Posterior cingulate gyrus (tissue), 11 donors: Measurements from ENCODE around the gene MNX1.

Experiments used
- DNase-seq, 10 donors: peaks; one replicate each; pipeline versions ENCODE4 v3.0.0 to v3.0.0-alpha.2; 2020 to 2021; ENCODE audit warnings: mixed read lengths in 3 of 10
- intact Hi-C: fragments of 100-400 bp; cut with DNase I; formaldehyde crosslinking; loops from one replicate; pipeline ENCODE4 v1.15.1; 2023

MNX1 gene

DNA sequence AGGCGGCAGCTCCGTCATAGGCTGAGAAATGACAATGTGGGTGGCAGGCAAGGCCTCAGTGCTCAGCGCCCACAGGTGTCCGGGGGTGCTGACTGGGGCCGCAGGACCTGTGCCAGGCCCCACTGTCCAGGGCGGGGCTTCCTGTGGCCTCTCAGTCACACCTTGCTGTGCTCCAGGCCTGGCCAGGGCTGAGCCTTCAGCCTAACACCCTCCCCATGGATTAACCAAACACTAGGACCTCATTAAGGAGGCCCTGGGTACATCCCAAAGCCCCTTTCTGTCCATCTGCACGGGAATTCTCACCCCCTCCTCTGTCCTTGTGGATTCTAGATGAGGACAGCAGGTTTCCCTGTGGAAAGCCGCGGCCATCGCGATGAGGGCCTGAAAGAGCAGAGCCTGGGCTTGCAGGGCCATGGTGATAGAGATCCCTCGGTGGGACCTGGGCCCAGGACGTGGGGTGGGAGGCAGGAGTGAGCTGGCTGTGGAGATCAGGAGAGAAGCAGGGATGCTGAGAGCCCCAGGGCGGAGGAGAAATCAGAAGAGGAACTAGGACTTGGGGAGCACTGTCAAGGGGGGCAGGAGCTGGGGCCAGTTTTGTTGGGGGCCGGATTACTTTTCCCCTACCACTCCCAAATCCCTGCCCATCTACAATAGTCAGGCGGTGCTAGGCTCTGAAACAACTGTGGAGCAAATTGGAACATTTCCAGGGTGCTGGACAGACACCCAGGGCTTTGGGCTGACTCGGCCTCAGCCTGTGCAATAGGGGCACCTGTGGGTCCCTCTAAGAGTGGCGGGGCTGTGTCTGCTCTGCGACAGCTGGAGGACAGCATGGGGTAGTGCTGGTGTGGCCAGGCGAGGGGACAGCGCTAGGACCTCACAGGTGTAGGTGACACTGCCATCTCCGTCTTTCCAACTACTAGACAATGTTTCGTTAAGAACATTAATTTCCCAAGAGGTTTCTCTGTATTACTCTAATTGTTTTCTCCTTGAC lies 23.3 kb upstream of the MNX1 start:
- peak in 2 of 10 donors; percentile 46 to 67 for DNase-seq
- intact Hi-C loops, result no loop called here

DNA sequence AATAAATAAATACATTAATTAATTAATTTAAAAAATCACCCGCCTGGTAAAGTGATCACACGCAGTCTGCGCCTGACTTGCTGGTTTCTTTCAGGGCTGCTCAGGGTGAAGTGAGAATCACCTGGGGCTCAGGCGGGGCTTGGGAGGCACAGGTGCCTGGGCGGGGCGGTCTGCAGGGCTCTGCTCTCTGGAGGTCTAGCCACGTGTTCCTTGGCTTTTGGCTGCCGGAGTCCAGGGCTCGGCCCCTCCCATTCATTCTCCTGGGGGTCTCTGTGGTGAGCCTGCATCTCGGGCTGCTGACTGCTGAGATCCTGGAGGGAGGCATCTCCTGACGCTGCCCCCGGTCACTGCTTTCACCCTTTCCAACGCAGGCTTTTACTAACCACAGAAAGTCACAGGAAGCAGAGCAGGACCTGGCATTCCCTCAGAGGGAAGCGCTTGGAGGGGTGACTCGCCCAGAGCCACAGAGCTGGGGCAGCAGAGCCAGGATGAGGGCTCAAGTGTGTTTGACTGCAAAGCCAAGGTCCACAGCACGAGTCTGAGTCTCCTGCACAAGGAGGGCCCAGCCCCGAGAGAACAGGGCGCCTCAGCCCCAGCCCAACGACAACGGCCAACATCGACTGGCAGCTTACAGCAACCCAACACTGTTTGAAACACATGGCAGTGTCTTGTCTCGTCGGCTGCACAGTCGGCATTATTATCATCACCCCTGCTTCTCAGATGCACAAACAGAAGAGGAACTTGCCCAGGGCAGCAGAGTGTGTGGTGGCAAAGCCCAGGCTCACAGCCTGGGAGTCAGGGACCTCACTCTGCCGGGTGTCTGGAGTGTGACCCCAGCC lies 22.4 kb upstream of the MNX1 start:
- peak in 2 of 10 donors; percentile 43 to 75 for DNase-seq
- intact Hi-C loops, result no loop called here

DNA sequence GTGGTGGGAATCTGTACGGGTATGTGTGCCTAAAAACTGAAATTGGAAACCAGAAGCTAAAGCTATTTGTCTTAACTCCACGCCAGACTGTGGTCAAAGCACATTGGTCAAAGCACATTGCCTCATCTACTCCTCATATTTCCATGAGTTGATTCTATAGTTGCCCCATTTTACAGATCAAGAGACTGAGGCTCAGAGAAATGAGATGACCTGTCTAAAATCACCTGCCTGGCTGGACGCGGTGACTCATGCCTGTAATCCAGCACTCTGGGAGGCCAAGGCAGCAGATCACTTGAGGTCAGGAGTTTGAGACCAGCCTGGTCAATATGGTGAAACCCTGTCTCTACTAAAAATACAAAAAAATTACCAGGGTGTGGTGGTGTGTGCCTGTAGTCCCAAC lies 21.7 kb upstream of the MNX1 start:
- intact Hi-C loops, result no loop called here
- DNase-seq, result peak in 1 of 10 donors; percentile 52

DNA sequence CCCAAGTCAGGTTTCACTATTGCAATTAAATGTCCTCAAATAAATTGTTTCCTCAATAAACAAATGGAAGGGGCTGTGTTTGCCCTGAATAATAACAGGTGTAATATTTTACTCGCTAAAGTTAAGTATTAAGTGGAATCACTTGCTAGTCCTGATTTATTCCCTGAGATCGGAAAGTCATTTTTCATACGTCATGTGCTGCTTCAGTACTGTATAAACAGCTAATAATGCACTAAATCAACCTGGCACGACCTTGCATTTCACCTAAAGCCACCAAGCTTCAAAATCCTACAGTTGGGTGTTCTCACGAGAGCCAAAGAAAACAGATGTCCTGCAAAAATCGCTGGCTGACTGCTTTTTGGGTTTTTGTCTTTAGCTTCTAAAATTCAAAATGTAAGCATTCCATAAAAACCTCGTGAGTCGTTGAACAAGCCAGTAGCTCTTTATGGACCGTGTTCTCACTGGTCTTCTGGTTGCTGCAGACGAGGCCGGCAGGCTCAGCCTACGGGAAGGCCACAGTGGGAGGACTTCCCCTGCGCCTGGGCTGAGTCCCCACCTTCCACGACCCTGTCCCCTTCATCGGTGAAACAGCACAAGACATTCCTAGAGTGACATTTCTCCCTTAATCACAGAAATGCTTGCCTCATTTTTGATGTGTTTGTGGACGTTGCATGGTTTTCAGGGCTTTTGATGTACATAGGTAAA lies 17.9 kb upstream of the MNX1 start:
- intact Hi-C loops, result no loop called here
- DNase-seq, result peak in 1 of 10 donors; percentile 20

DNA sequence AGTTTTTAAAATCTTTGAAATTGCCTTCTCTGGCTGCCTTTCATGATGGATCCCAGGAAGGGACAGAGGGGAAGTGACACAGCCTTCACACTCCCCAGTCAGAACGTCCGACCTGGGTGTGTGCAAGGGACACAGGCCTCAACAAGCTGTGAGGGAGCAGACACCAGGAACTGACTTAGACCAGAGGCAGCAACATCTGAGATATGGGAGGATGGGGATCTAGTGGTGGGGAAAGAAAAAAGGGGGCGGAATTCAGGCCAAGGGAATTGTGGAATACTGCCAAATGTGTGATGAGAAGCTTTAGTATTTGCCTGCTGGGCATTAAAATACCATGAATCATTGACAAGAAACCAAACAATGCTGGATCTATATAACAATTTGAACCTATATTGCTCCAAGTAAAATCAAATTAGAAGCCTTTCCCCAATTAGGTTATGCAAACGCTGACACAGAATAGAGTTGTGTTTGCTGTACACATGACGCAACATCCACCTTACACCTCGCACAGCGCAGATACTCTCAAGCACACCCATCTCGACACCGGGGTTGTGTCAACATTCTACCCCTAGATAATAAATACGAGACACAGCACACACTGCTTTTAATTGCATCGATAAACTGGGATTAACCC lies 17.2 kb upstream of the MNX1 start:
- DNase-seq, result peak in 1 of 10 donors; percentile 21
- intact Hi-C loops, result no loop called here

DNA sequence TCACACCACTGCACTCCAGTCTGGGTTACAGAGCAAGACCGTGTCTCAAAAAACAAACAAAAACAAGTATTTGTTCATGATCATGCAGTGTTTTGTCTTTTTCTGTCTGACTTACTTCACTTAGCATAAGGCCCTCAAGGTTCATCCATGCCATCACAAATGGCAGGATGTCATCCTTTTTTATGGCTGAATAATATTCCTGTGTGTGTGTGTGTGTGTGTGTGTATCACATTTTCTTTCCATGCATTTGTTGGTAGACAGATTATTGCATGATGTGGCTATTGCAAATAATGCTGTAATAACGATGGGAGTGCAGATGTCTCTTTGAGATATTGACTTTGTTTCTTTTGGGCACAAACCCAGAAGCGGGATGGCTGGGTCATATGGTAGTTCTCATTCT lies 14.3 kb upstream of the MNX1 start:
- intact Hi-C loops, result no loop called here

DNA sequence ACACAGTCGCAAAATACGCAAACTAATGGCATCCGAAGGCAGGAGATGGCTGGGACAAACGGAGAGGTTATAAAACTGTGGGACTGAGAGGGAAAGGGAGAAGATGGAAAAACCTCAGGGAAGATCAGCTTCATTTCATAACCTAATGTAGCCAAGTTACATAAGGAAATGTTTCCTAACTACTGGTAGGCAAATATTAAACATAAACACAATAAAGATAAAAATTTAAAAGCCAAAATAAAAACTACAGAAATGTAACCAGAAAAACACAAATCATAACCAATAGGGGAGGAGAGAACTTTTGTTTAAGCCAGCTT lies 13.1 kb upstream of the MNX1 start:
- intact Hi-C loops, result no loop called here

More for the DNA sequence above, 14.3 kb upstream of the MNX1 start:
- DNase-seq, result no peak

DNA sequence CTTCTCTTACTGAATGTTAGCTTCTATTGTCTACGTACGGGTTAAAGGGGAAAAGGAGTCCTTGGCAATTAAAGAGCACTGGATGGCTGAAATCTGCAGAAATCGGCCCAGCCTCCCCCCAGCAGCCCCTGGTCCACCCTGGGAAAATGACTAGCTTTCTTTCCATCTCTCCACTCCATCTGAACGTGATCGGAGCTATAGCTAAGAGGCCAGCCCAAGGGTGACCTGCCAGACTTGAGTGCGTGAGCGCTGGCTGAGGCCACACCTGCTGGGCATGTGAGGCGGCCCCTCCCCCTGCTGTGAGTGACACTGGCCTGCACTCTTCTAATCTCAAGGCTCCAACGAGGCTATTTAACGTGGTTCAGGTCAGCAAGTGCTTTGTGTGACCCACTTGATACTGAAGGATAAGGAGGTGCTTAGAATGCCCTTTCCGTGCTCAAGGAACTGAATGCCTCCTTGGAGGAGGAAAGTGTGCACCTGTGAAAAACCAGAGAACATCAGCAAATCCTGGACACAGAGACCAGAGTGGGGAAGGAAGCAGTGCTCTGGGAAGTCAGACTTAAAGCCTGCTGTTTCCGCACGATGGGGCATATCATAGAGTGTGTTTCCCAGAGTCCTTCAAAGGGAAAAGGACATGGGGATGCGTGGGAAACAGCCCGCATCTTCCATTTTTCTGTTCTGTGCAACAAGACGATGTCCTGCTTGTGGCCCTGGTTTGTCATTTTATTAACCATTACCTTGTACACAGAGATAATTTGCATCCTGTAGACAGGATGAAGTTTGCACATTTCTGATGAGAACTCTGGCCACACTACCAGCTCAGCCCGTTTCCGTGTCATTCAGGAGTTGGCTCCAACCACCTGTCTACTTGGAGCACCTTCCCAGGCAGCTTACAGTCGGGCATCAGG lies 12.5 kb upstream of the MNX1 start:
- intact Hi-C loops, result no loop called here
- DNase-seq, result peak in 2 of 10 donors; percentile 2 to 29

More for the DNA sequence above, 13.1 kb upstream of the MNX1 start:
- DNase-seq, result no peak

DNA sequence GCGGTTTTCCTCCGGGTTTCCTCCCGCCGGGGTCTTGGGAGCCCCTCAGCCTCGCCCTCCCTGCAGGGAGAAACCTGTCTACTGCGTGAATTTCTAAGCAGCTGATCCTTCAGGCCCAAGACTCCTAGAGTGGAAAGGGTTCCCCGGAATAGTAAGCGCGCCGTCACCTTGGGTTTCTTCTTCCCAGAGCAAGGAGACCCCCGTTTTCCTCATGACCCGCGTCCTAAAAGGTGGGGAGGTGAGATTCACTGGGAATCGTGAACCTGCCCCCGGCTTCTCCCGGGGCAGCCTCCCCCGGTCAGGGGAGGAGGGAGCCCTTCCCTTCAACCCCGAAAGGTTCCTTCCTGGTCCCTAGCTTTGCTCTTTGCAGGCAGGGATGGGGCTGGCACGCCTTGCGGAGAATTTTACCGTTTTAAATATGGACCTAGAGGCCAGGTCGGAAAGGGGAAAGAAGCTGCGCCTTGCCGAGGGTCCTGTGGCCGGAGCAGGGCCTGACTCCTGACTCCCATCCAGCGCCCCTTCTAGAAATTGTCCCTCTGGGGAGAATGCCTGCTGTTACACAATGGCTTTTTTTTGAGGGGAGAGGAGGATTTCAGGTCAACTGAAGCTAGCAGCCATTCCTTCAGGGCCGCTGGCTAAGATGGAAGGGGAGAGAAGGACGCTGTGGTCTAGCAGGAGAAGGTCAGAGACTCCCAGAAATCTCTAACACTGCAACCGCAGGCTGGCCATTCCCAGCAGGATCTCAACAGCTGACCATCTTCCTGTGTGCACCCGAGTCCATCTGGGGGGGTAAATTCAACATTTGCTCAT lies 11.6 kb upstream of the MNX1 start:
- intact Hi-C loops, result no loop called here
- peak in 2 of 10 donors; percentile 0 to 19 for DNase-seq

DNA sequence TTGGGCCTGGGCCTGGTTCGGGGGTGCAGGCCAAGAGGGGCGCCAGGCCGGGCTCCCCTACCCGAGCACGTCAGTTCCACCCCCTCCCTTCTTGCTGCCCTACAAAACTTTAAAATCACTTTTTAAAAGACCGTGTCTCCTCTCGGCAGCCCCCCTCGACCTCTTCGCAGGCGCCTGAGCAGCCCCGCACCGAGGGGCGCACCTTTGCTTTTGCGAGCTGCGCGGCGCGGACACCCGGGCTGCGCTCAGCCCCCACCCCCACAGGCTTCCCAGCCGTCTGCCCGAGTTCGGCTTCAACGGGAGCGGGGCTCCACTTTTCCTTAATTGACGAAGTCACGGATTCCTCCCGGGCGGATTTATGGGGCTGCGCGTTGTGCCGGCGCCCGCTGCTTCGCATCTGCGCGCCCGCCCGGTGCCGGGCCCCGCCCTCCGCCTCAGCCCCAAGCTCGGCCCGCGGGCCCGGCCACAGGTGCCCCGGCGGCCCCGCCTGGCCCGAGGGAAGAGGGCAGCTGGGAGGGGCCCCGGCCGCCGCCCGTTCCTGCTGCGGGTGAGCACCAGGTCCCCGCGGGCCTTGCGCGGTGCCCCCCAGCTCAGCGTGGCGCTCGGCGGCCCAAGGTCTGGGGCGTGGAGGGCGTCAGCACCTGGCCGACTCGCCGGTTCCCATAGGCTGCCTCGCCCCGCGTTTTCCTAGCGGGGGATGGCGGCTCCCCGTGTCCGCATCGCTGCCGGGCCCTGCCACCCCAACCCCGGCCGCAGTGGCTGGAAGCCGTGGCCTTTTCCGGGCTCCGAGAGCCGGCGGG lies 10.8 kb upstream of the MNX1 start:
- DNase-seq, result peak in 2 of 10 donors; percentile 57 to 67
- intact Hi-C loops, result no loop called here

DNA sequence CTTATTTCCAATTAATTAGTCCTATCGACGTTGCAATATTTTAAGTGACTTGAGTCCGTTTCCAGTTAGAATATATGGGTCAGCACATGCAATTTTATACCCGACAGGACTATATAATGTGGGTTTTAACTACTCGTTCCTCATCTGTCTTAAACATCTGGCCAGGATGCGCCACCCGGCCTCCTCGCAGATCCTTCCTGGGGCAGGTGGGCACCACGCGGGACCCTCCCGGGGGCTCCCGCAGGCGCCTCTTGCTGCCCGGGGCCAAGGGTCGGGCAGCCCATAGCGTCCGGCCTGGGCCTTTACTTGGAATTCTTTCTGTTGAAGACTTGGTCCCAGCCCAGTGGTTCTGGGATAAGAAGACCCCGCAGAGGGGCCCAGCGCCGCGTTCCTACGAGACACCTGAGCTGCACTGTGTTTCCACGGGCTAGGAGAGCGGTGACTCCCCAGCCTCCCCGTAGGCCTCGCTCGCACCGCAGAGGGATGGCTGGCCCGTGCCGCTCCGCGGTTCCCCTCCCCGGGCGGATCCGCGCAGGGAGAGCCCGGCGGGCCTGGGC lies 10.1 kb upstream of the MNX1 start:
- intact Hi-C loops, result no loop called here
- DNase-seq, result peak in 2 of 10 donors; percentile 46 to 59

DNA sequence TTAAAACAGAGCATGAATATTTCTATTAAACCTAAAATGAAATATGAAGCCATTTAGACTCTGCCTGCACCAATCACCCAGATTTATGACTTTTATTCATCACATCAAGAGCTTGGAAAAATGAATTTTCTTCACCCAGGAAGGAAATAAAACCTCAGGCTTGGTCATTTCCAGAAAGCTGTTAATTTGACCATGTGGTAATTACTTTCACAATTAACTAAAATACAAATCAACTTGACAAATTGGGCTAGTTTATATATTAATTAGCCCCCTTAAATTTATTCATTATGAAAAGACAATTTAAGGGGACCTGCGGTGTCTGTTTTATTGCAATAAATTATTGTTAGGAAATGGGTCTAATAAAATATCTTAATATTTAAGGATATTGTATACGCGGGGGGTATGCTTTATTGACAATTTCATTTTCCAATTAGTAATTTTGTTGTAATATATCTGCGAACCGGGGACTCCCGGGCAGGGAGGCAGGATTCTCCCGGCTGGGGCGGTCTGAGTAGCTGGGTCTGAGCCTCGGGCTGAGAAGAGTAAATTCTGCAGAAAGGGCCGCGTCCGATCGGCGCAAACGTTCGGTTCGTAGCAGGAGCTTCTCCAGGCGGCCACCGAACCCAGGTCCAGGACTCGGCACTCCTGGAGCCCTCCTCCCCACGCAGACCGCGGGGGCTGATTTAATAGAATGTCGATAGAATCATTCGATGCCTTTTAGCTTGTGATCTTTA lies 9.4 kb upstream of the MNX1 start:
- DNase-seq, result peak in 2 of 10 donors; percentile 65 to 71
- intact Hi-C loops, result no loop called here

DNA sequence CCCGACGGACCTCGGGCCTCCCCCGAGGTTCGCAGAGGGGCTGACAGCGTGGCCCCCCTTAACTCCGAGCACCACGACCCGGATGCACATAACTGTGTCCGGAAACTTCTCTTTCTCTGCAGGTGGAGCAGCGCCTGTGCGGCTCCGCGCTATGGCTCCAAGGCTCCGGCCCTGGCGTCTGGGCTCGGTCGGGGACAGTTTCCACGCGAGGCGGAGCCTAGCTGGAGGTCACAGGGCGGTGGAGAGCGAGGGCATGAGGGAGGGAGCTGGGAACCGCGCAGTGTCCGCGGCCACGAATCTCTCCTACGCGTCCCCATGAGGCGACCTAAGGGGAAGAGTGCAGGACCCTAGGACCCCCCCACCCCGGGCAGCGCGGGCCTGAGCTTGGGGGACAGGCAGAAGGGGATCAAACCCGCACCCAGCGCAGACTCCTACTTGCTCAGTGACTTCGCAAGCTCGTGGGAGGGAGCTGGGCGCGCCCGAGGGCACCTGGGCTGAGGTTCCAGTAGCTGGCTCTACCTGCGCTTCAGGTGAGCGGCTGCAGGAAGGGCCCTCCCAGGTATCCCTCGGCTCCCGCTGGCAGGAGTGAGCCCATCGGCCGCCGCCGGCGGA lies 8.6 kb upstream of the MNX1 start:
- peak in 2 of 10 donors; percentile 54 to 76 for DNase-seq
- intact Hi-C loops, result no loop called here

DNA sequence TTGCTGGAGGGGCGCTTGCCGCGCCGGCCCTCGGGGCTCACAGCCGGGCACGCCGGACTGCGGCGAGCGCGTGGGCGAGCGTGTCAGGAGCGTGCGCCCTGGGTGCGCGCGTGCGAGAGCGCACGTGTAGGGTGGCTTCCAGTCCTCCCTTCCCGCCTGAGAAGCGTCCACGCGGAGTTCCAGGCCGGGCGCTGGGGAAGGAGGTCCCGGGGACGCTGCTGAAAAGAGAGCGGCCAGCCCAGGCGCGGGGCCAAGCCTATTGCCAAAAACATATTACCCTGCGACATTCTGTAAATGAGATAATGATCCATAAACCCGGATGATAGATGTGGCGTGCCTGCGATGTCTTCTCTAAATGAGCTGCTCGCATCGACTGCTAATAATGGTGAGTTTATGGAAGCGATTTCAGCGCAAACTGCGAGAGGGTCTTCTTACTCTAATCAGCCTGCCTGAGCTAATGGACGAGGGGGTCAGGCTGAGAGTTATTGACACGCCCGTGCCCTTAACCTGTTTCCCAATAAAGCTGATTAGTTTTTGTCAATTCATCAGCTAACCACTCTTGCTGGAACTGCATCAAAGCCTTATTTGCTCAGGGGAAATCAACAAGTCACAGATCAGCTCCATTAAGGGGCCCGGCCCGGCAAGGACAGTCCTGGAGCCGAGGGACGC lies 8.0 kb upstream of the MNX1 start:
- intact Hi-C loops, result no loop called here
- DNase-seq, result peak in 1 of 10 donors; percentile 47

DNA sequence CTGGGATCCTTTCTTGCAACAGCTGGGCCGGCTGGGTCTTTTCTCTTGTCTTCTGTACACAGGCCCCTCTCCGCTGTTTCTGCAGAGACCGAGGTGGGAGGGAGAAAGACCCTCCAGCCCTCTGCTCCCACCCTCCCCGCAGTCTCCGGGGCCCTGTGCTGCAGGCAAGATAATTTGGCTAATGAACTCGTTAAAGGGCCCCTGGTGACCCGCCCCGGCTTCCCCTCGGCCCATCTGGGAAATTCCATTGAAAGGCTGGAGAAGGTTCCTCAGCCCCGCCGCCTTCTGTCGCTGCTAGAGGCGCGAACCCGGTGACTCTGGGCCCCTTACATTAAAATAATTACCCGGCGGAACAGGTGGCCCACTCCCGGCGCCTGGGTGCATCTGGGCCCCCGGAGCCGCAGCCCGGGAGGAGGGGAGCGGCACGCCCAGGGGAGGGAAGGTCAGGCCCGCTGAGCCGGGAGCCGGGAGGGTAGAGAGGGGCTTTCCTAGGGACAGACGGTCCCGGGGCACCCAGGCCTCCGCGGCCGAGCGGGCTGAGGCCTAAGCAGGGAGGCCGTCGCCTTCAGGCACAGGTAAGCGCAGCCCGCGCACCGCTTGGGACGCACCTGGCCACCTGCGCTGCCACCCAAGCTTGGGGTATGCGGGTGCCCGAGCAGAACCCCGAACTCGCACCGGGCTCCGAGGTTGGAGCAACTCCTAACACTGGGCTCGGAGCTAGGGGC lies 7.3 kb upstream of the MNX1 start:
- DNase-seq, result peak in 1 of 10 donors; percentile 58
- intact Hi-C loops, result no loop called here
